HEK293 (cell line): ENCODE data around the gene TMEM174.

Experiments used
- CTCF ChIA-PET: fragments of 350-600 bp; formaldehyde crosslinking; extraction: SDS; loops from one replicate; lab custom pipeline; 2021; ENCODE audit warnings: antibody characterized with exemption; lab: Yijun Ruan, JAX
- POLR2A ChIA-PET: fragments of 300-600 bp; formaldehyde crosslinking; extraction: SDS; loops from one replicate; lab custom pipeline; 2020; ENCODE audit warnings: antibody characterized with exemption, inconsistent platforms; lab: Yijun Ruan, JAX
- H3K27ac ChIP-seq: fragments of 200-500 bp; sonication (Bioruptor generic); 2 replicates; pipeline ENCODE4 v1.5.1; 2014; ENCODE audit warnings: low read depth, low read length, control low read depth, inconsistent platforms; ENCODE audit errors: extremely low read depth
- H3K36me3 ChIP-seq, 2 experiments: fragments of 200-500 bp in 1 of 2; sonication (Bioruptor generic) in 1 of 2; 1 replicate in 1 of 2; 2 replicates in 1 of 2; pipeline ENCODE4 v1.5.1; 2014 to 2017; ENCODE audit warnings: inconsistent platforms in 2 of 2, low read length in 2 of 2; ENCODE audit not compliant: control insufficient read depth in 2 of 2, insufficient read depth in 1 of 2
- H3K4me1 ChIP-seq: fragments of 200-500 bp; sonication (Bioruptor generic); 2 replicates; pipeline ENCODE4 v1.5.1; 2014; ENCODE audit warnings: mild to moderate bottlenecking, low read length, inconsistent platforms; ENCODE audit not compliant: control insufficient read depth, insufficient read depth
- H3K4me3 ChIP-seq: 2 replicates; pipeline ENCODE4 v1.5.1; 2011; ENCODE audit warnings: low read depth, mild to moderate bottlenecking, control low read depth, low read length, moderate library complexity
- H3K9me3 ChIP-seq: fragments of 200-500 bp; sonication (Bioruptor generic); 2 replicates; pipeline ENCODE4 v1.5.1; 2014; ENCODE audit warnings: low read depth, low read length, inconsistent platforms; ENCODE audit not compliant: control insufficient read depth, insufficient read depth
- FEZF1 ChIP-seq: fragments of 450-650 bp; formaldehyde crosslinking; IDR thresholded peaks from 2 replicates; pipeline ENCODE4 v1.5.1; 2016; ENCODE audit warnings: missing biosample characterization, missing genetic modification characterization
- HOXD13 ChIP-seq: sonication (generic); formaldehyde crosslinking; IDR thresholded peaks from 2 replicates; pipeline ENCODE4 v1.8.0; 2022; ENCODE audit warnings: missing genetic modification reagents, borderline replicate concordance
- KLF1 ChIP-seq: fragments of 450-650 bp; formaldehyde crosslinking; IDR thresholded peaks from 2 replicates; pipeline ENCODE4 v1.5.1; 2016; ENCODE audit warnings: missing biosample characterization, missing genetic modification characterization
- KLF16 ChIP-seq: fragments of 450-650 bp; formaldehyde crosslinking; IDR thresholded peaks from 2 replicates; pipeline ENCODE4 v1.5.1; 2017; ENCODE audit warnings: missing biosample characterization, missing genetic modification characterization
- OSR2 ChIP-seq: fragments of 450-650 bp; formaldehyde crosslinking; IDR thresholded peaks from 2 replicates; pipeline ENCODE4 v1.5.1; 2016; ENCODE audit warnings: missing biosample characterization, missing genetic modification characterization
- TSHZ1 ChIP-seq: fragments of 450-650 bp; formaldehyde crosslinking; IDR thresholded peaks from 2 replicates; pipeline ENCODE4 v1.5.1; 2016; ENCODE audit warnings: missing biosample characterization, missing genetic modification characterization, borderline replicate concordance
- YY2 ChIP-seq: fragments of 450-650 bp; formaldehyde crosslinking; IDR thresholded peaks from 2 replicates; pipeline ENCODE4 v1.5.1; 2016; ENCODE audit warnings: missing biosample characterization, missing genetic modification characterization
- ZNF114 ChIP-seq: fragments of 450-650 bp; formaldehyde crosslinking; IDR thresholded peaks from 2 replicates; pipeline ENCODE4 v1.5.0; 2017; ENCODE audit warnings: missing biosample characterization, missing genetic modification characterization
- ZNF140 ChIP-seq: fragments of 450-650 bp; formaldehyde crosslinking; IDR thresholded peaks from 2 replicates; pipeline ENCODE4 v1.5.1; 2016; ENCODE audit warnings: missing biosample characterization, missing genetic modification characterization
- ZNF175 ChIP-seq: fragments of 450-650 bp; formaldehyde crosslinking; IDR thresholded peaks from 2 replicates; pipeline ENCODE4 v1.5.1; 2016; ENCODE audit warnings: missing biosample characterization, missing genetic modification characterization
- ZNF239 ChIP-seq: fragments of 450-650 bp; formaldehyde crosslinking; IDR thresholded peaks from 2 replicates; pipeline ENCODE4 v1.5.1; 2016; ENCODE audit warnings: missing biosample characterization, missing genetic modification characterization
- ZNF24 ChIP-seq: fragments of 450-650 bp; formaldehyde crosslinking; IDR thresholded peaks from 2 replicates; pipeline ENCODE4 v1.5.1; 2016; ENCODE audit warnings: missing biosample characterization, missing genetic modification characterization
- ZNF335 ChIP-seq: fragments of 450-650 bp; formaldehyde crosslinking; conservative IDR thresholded peaks from 2 replicates; pipeline ENCODE4 v1.5.1; 2016; ENCODE audit warnings: missing biosample characterization, missing genetic modification characterization
- ZNF404 ChIP-seq: fragments of 450-650 bp; formaldehyde crosslinking; IDR thresholded peaks from 2 replicates; pipeline ENCODE4 v1.5.1; 2017; ENCODE audit warnings: missing biosample characterization, missing genetic modification characterization
- ZNF48 ChIP-seq: fragments of 450-650 bp; formaldehyde crosslinking; IDR thresholded peaks from 2 replicates; pipeline ENCODE4 v1.5.1; 2016; ENCODE audit warnings: missing biosample characterization, missing genetic modification characterization
- ZNF571 ChIP-seq: fragments of 450-650 bp; formaldehyde crosslinking; IDR thresholded peaks from 2 replicates; pipeline ENCODE4 v1.5.0; 2017; ENCODE audit warnings: missing biosample characterization, missing genetic modification characterization
- ZNF670 ChIP-seq: fragments of 450-650 bp; formaldehyde crosslinking; IDR thresholded peaks from 2 replicates; pipeline ENCODE4 v1.5.1; 2016; ENCODE audit warnings: missing biosample characterization, missing genetic modification characterization, low read depth
- ZNF692 ChIP-seq: fragments of 450-650 bp; formaldehyde crosslinking; IDR thresholded peaks from 2 replicates; pipeline ENCODE4 v1.5.1; 2016; ENCODE audit warnings: missing biosample characterization, missing genetic modification characterization
- ZNF830 ChIP-seq: fragments of 450-650 bp; IDR thresholded peaks from 2 replicates; pipeline ENCODE4 v1.5.0; 2018; ENCODE audit warnings: missing biosample characterization, missing genetic modification characterization, low read depth, mild to moderate bottlenecking, moderate library complexity
- ZNF837 ChIP-seq: fragments of 450-650 bp; formaldehyde crosslinking; IDR thresholded peaks from 2 replicates; pipeline ENCODE4 v1.5.1; 2016; ENCODE audit warnings: missing biosample characterization, missing genetic modification characterization

Gene TMEM174

GRCh38 chr5:73213566-73213998 is 40.6 kb downstream of the TMEM174 start (continued):
- TF ChIP-seq TSHZ1 (no peak), ZNF692 (tag by site-specific recombination) (peak; percentile 27; the same call in 1 of the 2 replicates)

- Histone ChIP-seq H3K36me3 (no peaks in the 10 kb centered on the region), H3K4me3 (no peak overlapping the region), H3K27ac (peak overlapping the region; percentile 8; the same call in 1 of the 2 replicates), H3K9me3 (no peaks in the 10 kb centered on the region), H3K4me1 (peaks cover 11% of the 10 kb centered on the region)
- ChIA-PET CTCF (interaction anchor here (2.6 to 5.3 kb wide), 6 partner anchors 11 to 240 kb away, joined by 14 to 56 read pairs (median 24); partner anchors contain the start of gene FOXD1), POLR2A (interaction anchor here (0.6 kb wide), 1 partner anchor 240 kb away, joined by 3 read pairs; no protein-coding TSS in a partner anchor)
- TF ChIP-seq ZNF140 (tag by site-specific recombination) (no peak), KLF16 (tag by site-specific recombination) (no peak), ZNF175 (tag by site-specific recombination) (no peak), ZNF837 (tag by site-specific recombination) (no peak), ZNF404 (tag by site-specific recombination) (no peak), KLF1 (tag by site-specific recombination) (no peak), ZNF114 (tag by site-specific recombination) (no peak), ZNF239 (tag by site-specific recombination) (no peak), ZNF670 (tag by site-specific recombination) (no peak), YY2 (tag by site-specific recombination) (no peak), FEZF1 (tag by site-specific recombination) (no peak), ZNF830 (tag by site-specific recombination) (no peak), HOXD13 (no peak), ZNF48 (tag by site-specific recombination) (no peak), ZNF24 (no peak), ZNF335 (tag by site-specific recombination) (no peak)
Observed at GRCh38 chr5:73214306-73214705, 41.3 kb downstream of the TMEM174 start.

- POLR2A ChIA-PET = interaction anchor here (0.6 to 1.9 kb wide), 2 partner anchors 13 to 105 kb away, joined by 4 to 5 read pairs; no protein-coding TSS in a partner anchor
- Histone ChIP-seq H3K4me3 (no peak overlapping the region), H3K27ac (no peak overlapping the region), H3K4me1 (peaks cover 11% of the 10 kb centered on the region), H3K9me3 (no peaks in the 10 kb centered on the region), H3K36me3 (no peaks in the 10 kb centered on the region)
- CTCF ChIA-PET = interaction anchor here (0.5 to 5.3 kb wide), 33 partner anchors 9 to 1416 kb away, joined by 3 to 56 read pairs (median 7); partner anchors contain the start of gene FOXD1
- peak; percentile 87 for TF ChIP-seq OSR2
- TF ChIP-seq ZNF571 (tag by site-specific recombination) = no peak
Observed at GRCh38 chr5:73214996-73215395, 42.0 kb downstream of the TMEM174 start.
